ENCODE data around the gene TENM4.
A peak's percentile ranks its signal among the peaks of the same experiment; 100 is the strongest.

The TENM4 gene

DNA sequence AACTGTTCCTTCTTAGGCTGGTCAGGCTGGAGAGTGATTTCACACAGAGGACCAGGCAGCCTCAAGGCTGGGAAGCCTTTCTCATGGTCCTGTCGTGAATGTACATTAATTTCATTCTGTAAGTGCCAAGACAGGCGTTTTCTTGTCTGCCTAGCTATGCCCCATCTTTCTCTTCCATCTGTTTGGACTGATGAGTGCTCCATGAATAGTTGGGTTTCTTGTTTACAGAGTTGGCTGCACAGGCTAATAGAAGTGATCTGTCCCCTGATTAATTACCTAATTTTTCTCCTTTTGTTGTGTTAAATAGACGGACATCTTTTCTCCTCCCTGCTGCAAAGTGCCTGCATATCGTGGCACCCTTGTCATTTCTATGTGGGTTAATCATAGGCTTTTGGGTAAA, 730.4 kb downstream of the TENM4 start:
- no peak overlapping the region for H3K4me3 ChIP-seq (ENCODE audit: low read depth, low read length)
- DNase-seq = no peak
- in situ Hi-C loops (cut with HindIII; ENCODE audit: low pct_ligation_motif_present, low sequenced_read_pairs) = no loop called here
- TF ChIP-seq, protein P1, sequence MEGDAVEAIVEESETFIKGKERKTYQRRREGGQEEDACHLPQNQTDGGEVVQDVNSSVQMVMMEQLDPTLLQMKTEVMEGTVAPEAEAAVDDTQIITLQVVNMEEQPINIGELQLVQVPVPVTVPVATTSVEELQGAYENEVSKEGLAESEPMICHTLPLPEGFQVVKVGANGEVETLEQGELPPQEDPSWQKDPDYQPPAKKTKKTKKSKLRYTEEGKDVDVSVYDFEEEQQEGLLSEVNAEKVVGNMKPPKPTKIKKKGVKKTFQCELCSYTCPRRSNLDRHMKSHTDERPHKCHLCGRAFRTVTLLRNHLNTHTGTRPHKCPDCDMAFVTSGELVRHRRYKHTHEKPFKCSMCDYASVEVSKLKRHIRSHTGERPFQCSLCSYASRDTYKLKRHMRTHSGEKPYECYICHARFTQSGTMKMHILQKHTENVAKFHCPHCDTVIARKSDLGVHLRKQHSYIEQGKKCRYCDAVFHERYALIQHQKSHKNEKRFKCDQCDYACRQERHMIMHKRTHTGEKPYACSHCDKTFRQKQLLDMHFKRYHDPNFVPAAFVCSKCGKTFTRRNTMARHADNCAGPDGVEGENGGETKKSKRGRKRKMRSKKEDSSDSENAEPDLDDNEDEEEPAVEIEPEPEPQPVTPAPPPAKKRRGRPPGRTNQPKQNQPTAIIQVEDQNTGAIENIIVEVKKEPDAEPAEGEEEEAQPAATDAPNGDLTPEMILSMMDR (IDR thresholded peaks at IDR 0.05; ENCODE audit: low read depth, low read length, missing control alignments) = no peak
- H3K27ac ChIP-seq = no peak overlapping the region
- no peaks in the 10 kb centered on the region for H3K27me3 ChIP-seq (replicated peaks)
- H3K36me3 ChIP-seq (replicated peaks) = no peaks in the 10 kb centered on the region

GRCh38 chr11:78708388-78708787, 732.4 kb downstream of the TENM4 start:
- no peak overlapping the region for H3K27ac ChIP-seq
- H3K4me3 ChIP-seq (ENCODE audit: low read depth, low read length) = no peak overlapping the region
- in situ Hi-C loops (cut with HindIII; ENCODE audit: low pct_ligation_motif_present, low sequenced_read_pairs) = no loop called here
- TF ChIP-seq, protein P1 (IDR thresholded peaks at IDR 0.05; ENCODE audit: low read depth, low read length, missing control alignments) = no peak
- H3K36me3 ChIP-seq (replicated peaks) = no peaks in the 10 kb centered on the region
- DNase-seq = no peak
- H3K27me3 ChIP-seq (replicated peaks) = no peaks in the 10 kb centered on the region

GRCh38 chr11:78706551-78706950, 734.3 kb downstream of the TENM4 start:
- H3K27ac ChIP-seq = no peak overlapping the region
- TF ChIP-seq, protein P1 (IDR thresholded peaks at IDR 0.05; ENCODE audit: low read depth, low read length, missing control alignments) = no peak
- DNase-seq = no peak
- H3K4me3 ChIP-seq (ENCODE audit: low read depth, low read length) = no peak overlapping the region
- H3K27me3 ChIP-seq (replicated peaks) = no peaks in the 10 kb centered on the region
- in situ Hi-C loops (cut with HindIII; ENCODE audit: low pct_ligation_motif_present, low sequenced_read_pairs) = no loop called here
- no peaks in the 10 kb centered on the region for H3K36me3 ChIP-seq (replicated peaks)

- TF ChIP-seq, protein P1 (IDR thresholded peaks at IDR 0.05; ENCODE audit: low read depth, low read length, missing control alignments) = no peak
- Histone ChIP-seq H3K4me3 (ENCODE audit: low read depth, low read length) (no peak overlapping the region), H3K36me3 (replicated peaks) (no peaks in the 10 kb centered on the region), H3K27me3 (replicated peaks) (no peaks in the 10 kb centered on the region), H3K27ac (no peak overlapping the region)
- no peak for DNase-seq
- in situ Hi-C loops (cut with HindIII; ENCODE audit: low pct_ligation_motif_present, low sequenced_read_pairs) = no loop called here
Measured at GRCh38 chr11:78704811-78705210, 736.0 kb downstream of the TENM4 start.

GRCh38 chr11:78699609-78700135, 741.2 kb downstream of the TENM4 start:
- in situ Hi-C loops (cut with HindIII; ENCODE audit: low pct_ligation_motif_present, low sequenced_read_pairs) = no loop called here
- no peaks in the 10 kb centered on the region for H3K27me3 ChIP-seq (replicated peaks)
- H3K27ac ChIP-seq = no peak overlapping the region
- DNase-seq = no peak
- no peak overlapping the region for H3K4me3 ChIP-seq (ENCODE audit: low read depth, low read length)
- TF ChIP-seq, protein P1 (IDR thresholded peaks at IDR 0.05; ENCODE audit: low read depth, low read length, missing control alignments) = no peak
- H3K36me3 ChIP-seq (replicated peaks) = no peaks in the 10 kb centered on the region

DNA sequence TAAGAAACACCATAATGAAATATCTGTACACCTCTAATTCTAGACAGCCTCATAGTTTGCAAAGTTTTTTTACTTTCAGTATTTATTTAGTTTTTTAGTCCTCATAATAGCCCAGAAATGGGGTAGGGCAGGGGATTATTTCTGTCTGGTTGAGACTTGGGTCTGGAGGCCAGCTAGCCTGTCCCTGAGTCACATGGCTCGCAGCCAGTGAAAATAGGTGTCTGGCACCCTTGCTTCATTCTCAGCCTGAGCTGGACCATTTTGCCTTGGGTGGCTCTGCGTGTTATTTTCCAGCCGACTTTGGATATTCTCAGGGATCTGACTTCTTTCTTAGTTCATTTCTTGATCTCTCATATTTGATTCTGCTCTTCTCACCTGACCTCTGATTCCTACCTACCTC, 742.2 kb downstream of the TENM4 start:
- Histone ChIP-seq H3K4me3 (ENCODE audit: low read depth, low read length) (no peak overlapping the region), H3K36me3 (replicated peaks) (no peaks in the 10 kb centered on the region), H3K27ac (no peak overlapping the region), H3K27me3 (replicated peaks) (no peaks in the 10 kb centered on the region)
- DNase-seq = peak; percentile 84
- TF ChIP-seq, protein P1 (IDR thresholded peaks at IDR 0.05; ENCODE audit: low read depth, low read length, missing control alignments) = no peak
- in situ Hi-C loops (cut with HindIII; ENCODE audit: low pct_ligation_motif_present, low sequenced_read_pairs) = no loop called here

Data from brain microvascular endothelial cell (primary cell).